Measurements from ENCODE around the gene SSX3. TPM values are rescaled to one million over a fixed set of nuclear protein-coding genes. Genes with fewer than 3 reads are reported as not detected.
"Not testable (repeated sequence)": the region's sequence is repeated elsewhere in the genome, so short reads cannot be mapped to it uniquely, and the experiment has no call there.

SSX3 gene, protein sequence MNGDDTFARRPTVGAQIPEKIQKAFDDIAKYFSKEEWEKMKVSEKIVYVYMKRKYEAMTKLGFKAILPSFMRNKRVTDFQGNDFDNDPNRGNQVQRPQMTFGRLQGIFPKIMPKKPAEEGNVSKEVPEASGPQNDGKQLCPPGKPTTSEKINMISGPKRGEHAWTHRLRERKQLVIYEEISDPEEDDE
- not detected for total RNA-seq
- long read RNA-seq: 0 reads

DNA sequence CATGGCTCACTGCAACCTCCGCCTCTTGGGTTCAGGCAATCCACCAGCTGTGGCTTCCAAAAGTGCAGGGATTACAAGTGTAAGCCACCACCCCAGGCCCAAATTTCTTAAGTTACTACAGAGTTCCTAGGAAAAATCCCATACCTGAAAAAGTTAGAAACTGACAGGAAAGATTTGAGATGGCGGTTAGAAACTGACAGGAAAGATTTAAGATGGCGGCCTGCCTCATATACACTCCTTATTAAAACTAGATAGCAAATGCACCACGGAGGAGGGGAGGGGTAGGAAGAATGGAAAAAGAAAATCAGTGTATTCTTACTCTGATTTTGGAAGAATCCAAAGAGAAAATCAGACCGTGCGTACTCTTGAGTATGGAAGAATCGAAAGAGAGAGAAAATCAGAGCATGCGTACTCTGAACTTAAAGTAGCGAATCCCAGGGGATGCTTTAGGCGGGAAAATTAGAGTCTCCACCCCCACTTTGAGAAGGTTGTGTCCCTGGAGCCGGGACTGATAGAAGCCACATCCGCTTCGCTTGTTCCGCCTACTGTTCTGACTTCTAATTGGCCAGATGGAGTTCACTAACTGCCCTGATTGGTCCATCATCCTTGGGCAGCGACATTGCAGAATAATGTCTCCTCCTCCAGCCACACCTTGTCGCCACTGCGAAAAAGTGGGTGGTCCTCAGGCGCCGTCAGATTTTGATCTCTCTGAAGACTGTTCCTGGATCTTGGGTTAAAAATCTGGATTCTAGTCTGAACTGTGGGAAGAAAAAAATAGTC, at the start of gene SSX3:
TSS of gene SSX3 (minus strand) at position 389 of the 780 bp plus-strand sequence. CDS start 1,454 bp downstream, outside the sequence.
- ATAC-seq (ENCODE audit: poor library complexity); intact Hi-C loops (cut with DNase I); DNase-seq: not testable (repeated sequence)

DNA sequence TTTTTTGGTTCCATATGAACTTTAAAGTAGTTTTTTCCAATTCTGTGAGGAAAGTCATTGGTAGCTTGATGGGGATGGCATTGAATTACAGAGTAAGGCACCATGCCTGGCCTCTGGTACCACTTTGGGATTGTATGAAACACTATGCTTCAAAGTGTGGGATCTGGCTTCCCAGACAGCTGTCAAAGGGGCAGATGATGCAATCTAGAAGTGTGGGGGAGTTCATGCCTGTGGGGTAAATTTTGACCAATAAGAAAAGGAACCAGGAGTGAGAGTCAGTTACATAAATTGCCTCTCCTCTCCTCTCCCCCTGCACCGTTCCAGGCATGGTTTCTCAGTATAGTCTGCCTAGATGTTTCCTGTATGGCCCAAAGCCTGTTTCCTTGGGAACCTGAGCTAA, 41.3 kb upstream of the SSX3 start:
- DNase-seq; intact Hi-C loops (cut with DNase I); ATAC-seq (ENCODE audit: poor library complexity): not testable (repeated sequence)

DNA sequence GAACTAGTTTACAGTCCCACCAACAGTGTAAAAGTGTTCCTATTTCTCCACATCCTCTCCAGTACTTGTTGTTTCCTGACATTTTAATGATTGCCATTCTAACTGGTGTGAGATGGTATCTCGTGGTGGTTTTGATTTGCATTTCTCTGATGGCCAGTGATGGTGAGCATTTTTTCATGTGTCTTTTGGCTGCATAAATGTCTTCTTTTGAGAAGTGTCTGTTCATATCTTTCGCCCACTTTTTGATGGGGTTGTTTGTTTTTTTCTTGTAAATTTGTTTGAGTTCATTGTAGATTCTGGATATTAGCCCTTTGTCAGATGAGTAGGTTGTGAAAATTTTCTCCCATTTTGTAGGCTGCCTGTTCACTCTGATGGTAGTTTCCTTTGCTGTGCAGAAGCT, 40.4 kb upstream of the SSX3 start:
- intact Hi-C loops (cut with DNase I); DNase-seq; ATAC-seq (ENCODE audit: poor library complexity): not testable (repeated sequence)

DNA sequence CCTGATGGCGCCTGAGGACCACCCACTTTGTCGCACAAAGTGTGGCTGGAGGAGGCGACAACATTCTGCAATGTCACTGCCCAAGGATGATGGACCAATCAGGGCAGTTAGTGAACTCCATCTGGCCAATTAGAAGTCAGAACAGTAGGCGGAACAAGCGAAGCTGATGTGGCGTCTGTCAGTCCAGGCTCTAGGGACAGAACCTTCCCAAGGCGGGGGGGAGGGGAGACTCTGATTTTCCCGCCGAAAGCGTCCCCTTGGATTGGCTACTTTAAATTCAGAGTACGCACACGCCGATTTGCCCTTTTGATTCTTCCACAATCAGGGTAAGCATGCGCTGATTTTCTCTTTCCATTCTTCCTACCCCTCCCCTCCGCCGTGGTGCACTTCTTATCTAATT, 26.7 kb upstream of the SSX3 start, which contains the start of gene SSX4:
TSS of gene SSX4 (plus strand) at position 301 of the 400 bp plus-strand sequence. CDS start 515 bp downstream, outside the sequence.
- DNase-seq; intact Hi-C loops (cut with DNase I); ATAC-seq (ENCODE audit: poor library complexity): not testable (repeated sequence)

DNA sequence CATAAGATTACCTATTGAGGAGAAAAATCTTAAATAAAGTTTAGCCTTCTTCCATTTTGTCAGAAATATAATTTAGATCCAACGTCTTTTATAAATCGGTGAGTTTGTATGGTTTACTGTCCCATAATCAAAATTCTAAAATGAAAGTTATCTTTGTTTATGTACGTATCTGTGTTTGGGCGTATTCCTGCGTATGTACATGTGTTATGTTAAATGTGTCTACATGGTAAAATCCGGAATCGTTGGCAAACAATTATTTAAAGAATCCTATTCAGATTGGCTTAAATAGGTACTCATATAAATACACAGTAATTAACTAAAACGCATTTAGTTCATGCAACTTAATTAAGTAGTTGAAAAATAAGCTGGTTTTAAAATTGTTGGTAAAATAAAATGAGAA, 13.9 kb upstream of the SSX3 start:
- intact Hi-C loops (cut with DNase I); ATAC-seq (ENCODE audit: poor library complexity); DNase-seq: not testable (repeated sequence)

DNA sequence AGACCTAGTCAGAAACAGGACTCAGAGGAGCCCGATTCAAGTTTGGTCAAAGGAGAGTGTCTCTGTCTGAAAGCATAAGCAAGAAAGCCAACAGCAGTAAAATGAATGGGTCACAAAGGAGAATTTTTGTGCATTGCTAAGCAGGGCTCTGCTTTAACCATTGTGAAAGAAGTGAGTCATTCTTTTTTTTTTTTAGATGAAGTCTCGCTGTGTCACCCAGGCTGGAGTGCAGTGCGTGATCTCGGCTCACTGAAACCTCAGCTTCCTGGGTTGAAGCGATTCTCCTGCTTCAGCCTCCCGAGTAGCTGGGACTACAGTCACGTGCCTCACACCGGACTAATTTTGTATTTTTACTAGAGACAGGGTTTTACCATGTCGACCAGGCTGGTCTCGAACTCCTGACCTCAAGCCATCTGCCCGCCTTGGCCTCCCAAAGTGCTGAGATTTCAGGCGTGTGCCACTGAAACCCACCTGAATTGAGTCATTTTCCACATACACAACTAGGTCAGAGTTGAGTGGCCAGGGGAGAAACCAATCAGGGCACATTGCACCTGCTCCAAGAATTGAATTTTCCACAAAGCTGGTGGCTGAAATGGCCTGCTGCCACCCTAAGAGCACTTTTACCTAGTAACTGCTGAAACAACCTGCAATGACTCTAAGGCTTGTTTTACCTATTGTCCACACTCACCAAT, 11.4 kb upstream of the SSX3 start:
- intact Hi-C loops (cut with DNase I): not testable (repeated sequence)

DNA sequence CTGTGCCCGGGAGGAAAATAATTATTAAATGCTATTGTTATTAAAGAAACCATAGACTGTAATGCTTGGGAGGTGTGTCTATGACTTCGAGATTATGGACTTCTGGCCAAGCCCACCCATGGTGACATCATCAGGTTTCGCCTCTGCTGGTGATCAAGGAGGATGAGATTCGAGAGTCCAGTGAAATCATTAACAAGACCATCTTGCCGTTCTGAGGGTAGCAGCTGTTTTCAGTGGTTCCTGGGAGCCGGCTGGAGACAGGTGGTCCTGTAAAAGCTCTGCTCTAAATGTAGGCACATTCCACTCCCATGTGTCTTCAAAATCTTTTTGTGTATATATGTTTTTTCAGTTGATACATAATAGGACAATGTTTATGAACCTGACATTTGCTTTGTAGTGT, 2.8 kb upstream of the SSX3 start:
- DNase-seq; intact Hi-C loops (cut with DNase I); ATAC-seq (ENCODE audit: poor library complexity): not testable (repeated sequence)

More for the DNA sequence above, 11.4 kb upstream of the SSX3 start:
- not testable (repeated sequence) for DNase-seq; ATAC-seq (ENCODE audit: poor library complexity)

DNA sequence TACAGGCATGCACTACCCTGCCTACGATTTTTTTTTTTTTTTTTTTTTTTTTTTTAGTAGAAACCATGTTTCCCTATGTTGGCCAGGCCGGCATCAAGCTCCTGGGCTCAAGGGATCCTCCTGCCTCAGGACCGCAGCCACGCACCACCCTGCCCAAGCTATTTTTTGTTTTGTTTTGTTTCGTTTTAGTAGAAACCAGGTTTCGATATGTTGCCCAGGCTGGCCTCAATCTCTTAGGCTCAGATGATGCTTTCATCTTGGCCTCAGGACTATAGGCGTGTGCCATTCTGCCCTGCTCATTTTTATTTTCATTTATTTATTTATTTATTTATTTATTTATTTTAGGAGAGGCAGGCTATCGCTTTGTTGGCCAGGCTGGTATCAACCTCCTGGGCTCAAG, 1.2 kb upstream of the SSX3 start:
- intact Hi-C loops (cut with DNase I): no loop called here
- DNase-seq (no peak), ATAC-seq (ENCODE audit: poor library complexity) (no peak)

DNA sequence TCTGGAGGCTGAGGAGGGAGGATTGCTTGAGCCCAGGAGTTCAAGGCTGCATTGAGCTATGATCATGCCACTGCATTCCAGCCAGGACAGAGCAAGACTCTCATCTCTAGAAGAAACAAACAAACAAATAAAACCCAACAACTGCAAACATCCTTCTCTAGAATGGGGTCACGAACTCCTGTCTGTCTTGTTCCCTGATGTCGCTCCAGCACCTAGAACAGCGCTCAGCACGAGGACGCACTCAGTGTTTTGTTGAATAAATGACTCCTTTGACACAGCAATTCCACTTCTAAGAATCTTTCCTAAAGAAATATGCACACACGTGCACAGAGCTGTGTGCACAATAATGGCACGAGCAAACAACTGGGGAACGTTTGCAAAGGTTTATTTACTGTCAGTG, 10.4 kb downstream of the SSX3 start:
- ATAC-seq (ENCODE audit: poor library complexity); intact Hi-C loops (cut with DNase I); DNase-seq: not testable (repeated sequence)

DNA sequence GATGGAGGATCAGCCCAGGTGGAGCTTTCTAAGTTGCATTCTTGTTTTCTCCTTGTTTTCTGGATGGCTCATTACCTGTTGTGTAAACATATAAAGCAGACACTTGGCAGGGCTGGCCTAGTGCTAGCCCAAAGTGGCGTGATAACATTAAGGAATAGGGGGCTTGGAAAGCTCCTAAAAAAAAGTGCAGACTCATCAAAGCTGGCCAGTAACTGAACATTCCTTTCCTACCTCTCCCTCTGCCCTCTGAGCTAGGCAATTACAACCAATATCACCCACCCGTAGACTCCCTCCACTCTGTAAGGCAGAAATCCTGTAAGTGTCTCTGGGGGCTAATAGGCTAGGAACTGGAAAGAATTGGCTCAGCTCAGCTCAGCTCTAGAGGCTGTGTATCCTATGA, 42.5 kb downstream of the SSX3 start:
- DNase-seq; ATAC-seq (ENCODE audit: poor library complexity); intact Hi-C loops (cut with DNase I): not testable (repeated sequence)

DNA sequence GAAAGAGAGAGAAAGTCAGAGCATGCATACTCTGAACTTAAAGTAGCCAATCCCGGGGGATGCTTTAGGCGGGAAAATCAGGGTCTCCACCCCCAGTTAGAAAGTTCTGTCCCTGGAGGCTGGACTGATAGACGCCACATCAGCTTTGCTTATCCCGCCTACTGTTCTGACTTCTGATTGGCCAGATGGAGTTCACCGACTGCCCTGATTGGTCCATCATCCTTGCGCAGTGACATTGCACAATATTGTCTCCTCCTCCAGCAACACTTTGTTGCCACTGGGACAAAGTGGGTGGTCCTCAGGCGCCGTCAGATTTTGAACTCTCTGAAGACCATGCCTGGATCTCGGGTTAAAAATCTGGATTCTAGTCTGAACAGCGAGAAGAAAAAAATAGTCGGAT, 50.3 kb downstream of the SSX3 start:
- ATAC-seq (ENCODE audit: poor library complexity): no peak
- DNase-seq: no peak
- intact Hi-C loops (cut with DNase I): no loop called here

Other genes with a start within 250 kb of the SSX3 start
- not detected for gene SPACA5B, start 226.1 kb downstream of the SSX3 start, total RNA-seq
- not detected for gene SSX5, start 159.9 kb downstream of the SSX3 start, total RNA-seq
- gene SSX1, start 101.3 kb downstream of the SSX3 start, total RNA-seq: not detected
- not detected for gene SSX4, start 26.8 kb upstream of the SSX3 start, total RNA-seq
- not detected for gene SSX4B, start 55.3 kb upstream of the SSX3 start, total RNA-seq
- gene SLC38A5, start 113.6 kb upstream of the SSX3 start, total RNA-seq: 1.3 TPM
- gene FTSJ1, start 119.5 kb upstream of the SSX3 start, total RNA-seq: 14.3 TPM
- 12.0 TPM for gene PORCN, start 152.3 kb upstream of the SSX3 start, total RNA-seq
- 47.2 TPM for gene EBP, start 165.1 kb upstream of the SSX3 start, total RNA-seq
- 13.9 TPM for gene TBC1D25, start 183.0 kb upstream of the SSX3 start, total RNA-seq
- 103 TPM for gene RBM3, start 217.8 kb upstream of the SSX3 start, total RNA-seq
- 173 TPM for gene WDR13, start 240.8 kb upstream of the SSX3 start, total RNA-seq

All from Right ventricle myocardium superior (tissue), 1 donor.